ENCODE data around the gene PER2. TPM values are rescaled to one million over a fixed set of nuclear protein-coding genes. Genes with fewer than 3 reads are reported as not detected.

Gene PER2
- total and polyA plus RNA-seq, 12 donors = 1.4 to 19.0 (median 7.1) TPM

DNA sequence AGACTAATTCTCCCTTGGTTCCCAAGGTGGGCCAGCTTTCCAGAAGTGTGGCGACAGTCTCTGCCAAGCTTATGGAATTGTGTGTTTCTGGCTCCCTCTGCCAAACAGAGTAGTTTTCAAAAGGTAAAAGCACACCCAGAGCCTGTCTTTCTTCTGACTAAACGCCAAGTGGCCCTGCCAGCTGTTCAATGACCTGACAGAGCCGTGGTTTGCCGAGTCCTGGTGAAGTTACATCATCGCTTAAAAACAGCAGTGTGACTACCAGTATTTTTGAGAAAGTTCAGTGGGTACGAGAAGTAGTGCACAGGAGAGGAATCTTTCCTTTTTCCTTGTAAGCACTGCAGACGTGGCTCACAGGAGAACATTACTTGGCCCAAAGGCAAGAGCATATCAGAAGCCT, 1.9 kb downstream of the PER2 start:
- Histone ChIP-seq H3K4me1 (peaks cover 2 to 82% (median 58%) of the 10 kb centered on the region in 9 donors), H3K27ac (peak overlapping the region; percentile 48 to 97 (median 90)), H3K4me3 (peak overlapping the region in 6 of 10 donors; percentile 70 to 99 (median 81)), H3K27me3 (no peaks in the 10 kb centered on the region), H3K9me3 (no peaks in the 10 kb centered on the region), H3K36me3 (no peaks in the 10 kb centered on the region)
- 30 to 44% methylated on average over 7 of the region's 7 CpGs for WGBS, 2 donors
- peak; percentile 35 to 74 for DNase-seq
- intact Hi-C loops (cut with DNase I) = no loop called here
- peak in 6 of 8 donors; percentile 2 to 43 (median 22) for ATAC-seq
- TF ChIP-seq, protein P1, sequence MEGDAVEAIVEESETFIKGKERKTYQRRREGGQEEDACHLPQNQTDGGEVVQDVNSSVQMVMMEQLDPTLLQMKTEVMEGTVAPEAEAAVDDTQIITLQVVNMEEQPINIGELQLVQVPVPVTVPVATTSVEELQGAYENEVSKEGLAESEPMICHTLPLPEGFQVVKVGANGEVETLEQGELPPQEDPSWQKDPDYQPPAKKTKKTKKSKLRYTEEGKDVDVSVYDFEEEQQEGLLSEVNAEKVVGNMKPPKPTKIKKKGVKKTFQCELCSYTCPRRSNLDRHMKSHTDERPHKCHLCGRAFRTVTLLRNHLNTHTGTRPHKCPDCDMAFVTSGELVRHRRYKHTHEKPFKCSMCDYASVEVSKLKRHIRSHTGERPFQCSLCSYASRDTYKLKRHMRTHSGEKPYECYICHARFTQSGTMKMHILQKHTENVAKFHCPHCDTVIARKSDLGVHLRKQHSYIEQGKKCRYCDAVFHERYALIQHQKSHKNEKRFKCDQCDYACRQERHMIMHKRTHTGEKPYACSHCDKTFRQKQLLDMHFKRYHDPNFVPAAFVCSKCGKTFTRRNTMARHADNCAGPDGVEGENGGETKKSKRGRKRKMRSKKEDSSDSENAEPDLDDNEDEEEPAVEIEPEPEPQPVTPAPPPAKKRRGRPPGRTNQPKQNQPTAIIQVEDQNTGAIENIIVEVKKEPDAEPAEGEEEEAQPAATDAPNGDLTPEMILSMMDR (IDR thresholded peaks at IDR 0.05) = no peak

DNA sequence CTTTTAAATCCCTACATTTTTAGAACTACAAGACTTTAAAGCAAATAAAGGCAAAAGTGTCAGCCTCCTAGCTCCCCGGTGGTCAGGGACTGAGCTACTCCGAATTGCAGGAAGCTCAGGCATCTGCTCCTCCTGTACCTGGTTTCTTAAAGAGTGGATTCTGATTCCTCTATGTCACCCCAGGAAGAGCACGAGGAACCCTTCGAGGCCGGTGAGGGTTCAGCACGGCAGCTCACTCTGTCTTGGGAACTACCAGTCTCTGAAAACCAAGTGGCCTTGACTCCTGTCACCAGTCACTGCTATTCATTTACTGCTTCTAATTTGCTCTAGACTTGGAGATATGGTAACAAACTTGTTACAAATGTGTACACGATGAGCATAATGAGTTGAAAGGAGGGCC, 2.3 kb downstream of the PER2 start:
- TF ChIP-seq, protein P1 (IDR thresholded peaks at IDR 0.05) = no peak
- Histone ChIP-seq H3K4me1 (peaks cover 2 to 87% (median 58%) of the 10 kb centered on the region in 9 donors), H3K27me3 (no peaks in the 10 kb centered on the region), H3K9me3 (no peaks in the 10 kb centered on the region), H3K4me3 (peak overlapping the region in 5 of 10 donors; percentile 70 to 99 (median 79)), H3K27ac (peak overlapping the region; percentile 48 to 97 (median 90)), H3K36me3 (no peaks in the 10 kb centered on the region)
- ATAC-seq (no peak), DNase-seq (no peak)
- intact Hi-C loops (cut with DNase I) = no loop called here
- 47 to 50% methylated on average over 7 of the region's 7 CpGs for WGBS, 2 donors

DNA sequence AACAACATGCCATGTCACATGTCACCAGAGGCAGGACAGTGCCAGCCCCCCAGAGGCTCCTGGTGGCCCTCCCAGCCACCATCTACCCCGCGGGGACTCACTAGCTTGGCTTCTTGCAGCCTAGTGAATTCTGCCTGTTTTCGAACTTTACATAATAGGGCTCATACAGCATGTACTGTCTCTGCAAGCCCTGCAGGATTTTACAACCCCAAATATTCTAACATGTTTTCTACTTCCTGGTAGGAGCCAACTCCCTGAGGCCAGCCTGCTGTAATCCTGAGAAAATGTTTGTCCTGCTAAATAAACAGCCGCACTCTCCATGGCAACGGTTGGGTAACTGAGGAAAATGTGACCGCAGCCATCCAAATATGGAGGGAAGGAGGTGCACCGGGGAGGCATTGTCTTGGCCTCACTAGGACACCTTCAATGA, 2.7 kb downstream of the PER2 start:
- TF ChIP-seq, protein P1 (IDR thresholded peaks at IDR 0.05) = no peak
- H3K27ac ChIP-seq = peak overlapping the region; percentile 39 to 97 (median 90)
- no peaks in the 10 kb centered on the region for H3K9me3 ChIP-seq
- DNase-seq = peak; percentile 31 to 86
- ATAC-seq = peak in 7 of 8 donors; percentile 2 to 29 (median 16)
- intact Hi-C loops (cut with DNase I) = no loop called here
- no peaks in the 10 kb centered on the region for H3K27me3 ChIP-seq
- H3K36me3 ChIP-seq = no peaks in the 10 kb centered on the region
- 57 to 59% methylated on average over 7 of the region's 7 CpGs for WGBS, 2 donors
- H3K4me1 ChIP-seq = peaks cover 2 to 86% (median 58%) of the 10 kb centered on the region in 9 donors
- H3K4me3 ChIP-seq = peak overlapping the region in 4 of 10 donors; percentile 8 to 99 (median 74)

DNA sequence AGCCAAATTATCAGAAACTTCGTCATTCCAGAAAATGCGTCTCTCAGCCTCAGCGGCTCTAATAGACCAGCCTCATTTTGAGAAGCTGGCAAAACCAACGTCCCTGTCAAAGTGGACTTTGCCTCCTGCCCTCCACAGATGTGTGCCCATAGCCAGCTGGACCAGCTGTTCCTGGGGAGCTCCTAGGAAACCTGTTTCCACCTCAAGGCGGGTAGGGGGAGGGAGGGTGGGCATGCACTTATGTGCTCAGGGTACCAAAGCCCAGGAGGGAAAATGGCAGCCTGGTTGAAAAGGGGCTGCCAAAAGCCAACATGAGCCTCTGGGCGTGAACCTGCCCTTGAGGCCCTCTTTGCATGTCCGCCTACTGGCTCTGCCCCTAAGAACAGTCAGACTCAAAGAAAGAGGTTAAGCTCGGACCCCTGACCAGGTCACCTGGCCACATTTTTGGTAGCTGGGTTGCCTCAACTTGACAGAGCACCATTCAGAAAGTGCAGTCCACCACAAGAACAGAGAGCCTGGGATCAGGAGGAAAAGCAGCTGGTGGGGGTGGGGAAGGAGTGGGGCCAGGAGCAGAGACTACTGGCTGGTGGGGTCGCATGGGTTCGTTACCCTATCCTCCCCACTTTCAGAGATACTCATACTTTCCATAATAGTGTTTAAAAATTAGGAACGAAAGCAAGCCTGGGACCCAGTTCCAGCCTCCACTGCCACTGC, 3.5 kb downstream of the PER2 start:
- Histone ChIP-seq H3K4me1 (peaks cover 2 to 79% (median 55%) of the 10 kb centered on the region in 9 donors), H3K9me3 (no peaks in the 10 kb centered on the region), H3K27me3 (no peaks in the 10 kb centered on the region), H3K27ac (peak overlapping the region in 9 of 10 donors; percentile 39 to 97 (median 90)), H3K4me3 (peak overlapping the region in 2 of 10 donors; percentile 8 to 99), H3K36me3 (no peaks in the 10 kb centered on the region)
- intact Hi-C loops (cut with DNase I) = no loop called here
- DNase-seq (no peak), ATAC-seq (no peak)
- WGBS, 2 donors = 93 to 94% methylated on average over 11 of the region's 11 CpGs
- TF ChIP-seq, protein P1 (IDR thresholded peaks at IDR 0.05) = no peak
